ENCODE results near the gene TNFRSF13B. TPM values are rescaled to one million over a fixed set of nuclear protein-coding genes. Genes with fewer than 3 reads are reported as not detected.

Gene TNFRSF13B
- total RNA-seq, 4 donors from 2014 or later = 0.48 TPM; not detected in 3

DNA sequence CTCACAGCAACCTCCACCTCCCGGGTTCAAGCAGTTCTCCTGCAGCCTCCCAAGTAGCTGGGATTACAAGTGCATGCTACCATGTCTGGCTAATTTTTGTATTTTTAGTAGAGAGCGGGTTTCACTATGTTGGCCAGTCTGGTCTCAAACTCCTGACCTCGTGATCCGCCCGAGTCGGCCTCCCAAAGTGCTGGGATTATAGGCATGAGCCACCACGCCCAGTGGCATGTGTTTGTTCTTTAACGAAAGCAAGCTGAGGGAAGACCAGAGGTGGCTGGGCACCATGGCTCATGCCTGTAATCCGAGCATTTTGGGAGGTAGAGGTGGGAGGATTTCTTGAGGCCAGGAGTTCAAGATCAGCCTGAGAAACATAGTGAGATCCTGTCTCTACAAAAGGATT is 18.1 kb downstream of the TNFRSF13B start:
- no peak for ATAC-seq (ENCODE audit: low FRiP score)
- no peak for DNase-seq (ENCODE audit: low spot score)
- TF ChIP-seq, protein P1, sequence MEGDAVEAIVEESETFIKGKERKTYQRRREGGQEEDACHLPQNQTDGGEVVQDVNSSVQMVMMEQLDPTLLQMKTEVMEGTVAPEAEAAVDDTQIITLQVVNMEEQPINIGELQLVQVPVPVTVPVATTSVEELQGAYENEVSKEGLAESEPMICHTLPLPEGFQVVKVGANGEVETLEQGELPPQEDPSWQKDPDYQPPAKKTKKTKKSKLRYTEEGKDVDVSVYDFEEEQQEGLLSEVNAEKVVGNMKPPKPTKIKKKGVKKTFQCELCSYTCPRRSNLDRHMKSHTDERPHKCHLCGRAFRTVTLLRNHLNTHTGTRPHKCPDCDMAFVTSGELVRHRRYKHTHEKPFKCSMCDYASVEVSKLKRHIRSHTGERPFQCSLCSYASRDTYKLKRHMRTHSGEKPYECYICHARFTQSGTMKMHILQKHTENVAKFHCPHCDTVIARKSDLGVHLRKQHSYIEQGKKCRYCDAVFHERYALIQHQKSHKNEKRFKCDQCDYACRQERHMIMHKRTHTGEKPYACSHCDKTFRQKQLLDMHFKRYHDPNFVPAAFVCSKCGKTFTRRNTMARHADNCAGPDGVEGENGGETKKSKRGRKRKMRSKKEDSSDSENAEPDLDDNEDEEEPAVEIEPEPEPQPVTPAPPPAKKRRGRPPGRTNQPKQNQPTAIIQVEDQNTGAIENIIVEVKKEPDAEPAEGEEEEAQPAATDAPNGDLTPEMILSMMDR (IDR thresholded peaks at IDR 0.05) = no peak

DNA sequence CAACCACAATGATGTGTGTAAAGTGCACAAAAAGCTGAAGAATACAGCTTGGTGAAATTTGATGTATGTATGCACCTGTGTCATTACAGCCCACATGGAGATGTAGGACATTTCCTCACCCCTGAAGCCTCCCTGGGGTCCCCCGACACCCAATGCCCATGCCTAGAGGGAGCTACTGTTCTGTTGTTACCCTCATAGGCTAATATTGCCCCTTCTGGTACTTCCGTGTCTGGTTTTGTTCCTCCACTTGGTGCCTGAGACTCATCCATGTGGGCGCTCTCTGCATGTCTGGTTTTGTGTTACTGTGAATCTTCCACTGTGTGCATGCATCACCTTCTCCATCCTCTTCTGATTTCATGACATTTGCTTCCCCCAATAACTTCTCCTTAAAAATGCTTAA is 18.6 kb downstream of the TNFRSF13B start:
- DNase-seq (ENCODE audit: low spot score) = no peak
- ATAC-seq (ENCODE audit: low FRiP score) = no peak
- TF ChIP-seq, protein P1 (IDR thresholded peaks at IDR 0.05) = no peak

- ATAC-seq (ENCODE audit: low FRiP score) (no peak), DNase-seq (ENCODE audit: low spot score) (no peak)
- TF ChIP-seq, protein P1 (IDR thresholded peaks at IDR 0.05) = no peak
Observed at GRCh38 chr17:16952401-16952800, 19.5 kb downstream of the TNFRSF13B start.

DNA sequence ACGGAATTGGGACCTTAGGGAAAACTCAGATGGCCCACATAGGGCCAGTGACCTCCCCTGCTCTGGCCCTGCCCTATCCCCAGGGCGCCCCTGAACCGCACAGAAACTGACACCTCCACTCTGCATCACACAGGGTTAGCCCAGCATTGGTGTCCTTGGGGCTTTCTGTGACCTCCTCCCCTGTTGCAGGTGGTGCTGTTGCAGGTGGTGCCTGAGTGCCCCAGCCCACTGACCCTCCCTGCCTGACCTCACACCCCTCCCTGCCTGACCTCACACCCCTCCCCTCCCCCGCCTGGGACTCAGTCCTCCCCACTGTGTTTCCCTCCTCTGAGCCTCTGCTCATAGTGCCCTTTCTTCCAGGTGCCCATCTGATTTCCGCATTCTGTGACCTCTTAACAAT is 21.4 kb downstream of the TNFRSF13B start:
- DNase-seq (ENCODE audit: low spot score) = no peak
- TF ChIP-seq, protein P1 (IDR thresholded peaks at IDR 0.05) = no peak

DNA sequence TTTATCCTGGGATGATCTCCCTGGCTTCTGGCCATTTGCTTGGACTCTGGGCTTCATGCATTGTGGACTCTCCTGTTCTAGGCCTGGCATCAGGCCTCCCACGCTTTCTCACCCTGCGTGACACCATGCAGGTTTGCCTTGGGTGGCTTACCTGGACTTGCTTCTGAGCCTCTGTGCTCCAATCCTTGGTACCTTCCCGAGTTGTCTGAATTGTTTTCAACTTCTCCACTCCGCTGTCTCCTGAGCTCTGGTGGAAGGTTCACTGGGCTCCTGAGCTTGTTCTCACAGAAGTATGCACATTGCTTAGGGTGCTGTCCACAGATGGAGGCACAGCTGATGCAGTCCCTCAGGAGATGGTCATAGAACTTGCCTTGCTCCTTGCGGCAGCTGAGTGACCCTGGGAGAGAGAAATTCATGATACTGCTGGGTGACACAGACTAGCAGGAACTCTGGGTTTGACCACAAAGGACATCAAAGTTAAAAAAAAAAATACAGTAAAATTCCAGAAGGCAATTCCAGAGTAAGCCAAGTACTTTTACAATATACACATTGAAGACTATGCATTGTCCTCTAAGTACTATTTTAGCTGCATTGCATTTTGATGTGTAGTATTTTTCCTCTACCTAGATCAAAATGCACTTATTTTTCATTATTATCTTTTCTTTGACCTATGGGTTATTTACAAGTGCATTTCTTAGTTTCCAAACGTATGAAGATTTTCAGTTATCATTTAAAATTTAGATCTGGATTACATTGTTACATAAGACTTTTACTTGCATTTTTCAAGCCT is 23.1 kb downstream of the TNFRSF13B start:
- DNase-seq (ENCODE audit: low spot score) (no peak), ATAC-seq (ENCODE audit: low FRiP score) (no peak)
- TF ChIP-seq, protein P1 (IDR thresholded peaks at IDR 0.05) = no peak

More for the DNA sequence above, 21.4 kb downstream of the TNFRSF13B start:
- ATAC-seq (ENCODE audit: low FRiP score) = no peak

GRCh38 chr17:16947470-16947869 is 24.4 kb downstream of the TNFRSF13B start:
- DNase-seq (ENCODE audit: low spot score) (no peak), ATAC-seq (ENCODE audit: low FRiP score) (no peak)
- TF ChIP-seq, protein P1 (IDR thresholded peaks at IDR 0.05) = no peak

DNA sequence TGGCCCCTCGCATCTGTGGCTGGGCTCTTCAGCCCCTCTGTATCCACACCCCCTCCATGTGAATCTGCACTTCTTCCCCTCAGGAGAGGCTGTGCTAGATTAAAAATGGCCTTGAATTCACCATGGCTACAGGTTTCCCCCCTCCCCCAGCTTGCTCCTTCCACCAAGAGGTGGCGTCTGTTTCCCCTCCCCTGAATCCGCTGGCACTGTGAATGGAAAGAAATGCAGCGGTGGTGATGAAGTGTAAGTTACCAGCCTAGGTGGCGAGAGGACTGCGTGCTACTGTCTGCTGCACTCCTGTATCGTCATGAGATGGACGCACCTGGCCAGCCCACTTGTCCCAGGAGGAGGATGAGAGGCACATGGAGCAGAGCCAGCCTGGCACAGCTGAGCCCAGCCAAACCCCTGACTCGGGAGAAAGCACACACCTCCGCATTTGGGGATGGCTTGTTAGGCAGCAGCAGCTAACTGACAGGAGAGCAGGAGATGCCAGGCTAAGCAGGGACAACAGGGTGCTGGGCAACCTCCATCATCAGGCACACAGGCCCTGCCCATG is 26.2 kb downstream of the TNFRSF13B start:
- DNase-seq (ENCODE audit: low spot score) (no peak), ATAC-seq (ENCODE audit: low FRiP score) (no peak)
- TF ChIP-seq, protein P1 (IDR thresholded peaks at IDR 0.05) = no peak
